PFSK-1 (cell line): ENCODE data around the gene SOCS6.

ENCODE experiments used
- FOXP2 ChIP-seq: optimal IDR thresholded peaks from 2 replicates; pipeline ENCODE3; 2011; ENCODE audit warnings: borderline replicate concordance, control low read depth, inconsistent platforms; ENCODE audit not compliant: insufficient read depth; ENCODE audit errors: extremely low read length, extremely low read depth
- POLR2AphosphoS5 ChIP-seq: IDR thresholded peaks from 2 replicates; pipeline ENCODE4 v1.6.1; 2012; ENCODE audit warnings: low read depth, mild to moderate bottlenecking, control low read depth, low read length, moderate library complexity
- SIN3A ChIP-seq: IDR thresholded peaks from 2 replicates; pipeline ENCODE4 v1.6.1; 2012; ENCODE audit warnings: mild to moderate bottlenecking, low read length, moderate library complexity, borderline replicate concordance; ENCODE audit not compliant: insufficient read depth
- TAF1 ChIP-seq: IDR thresholded peaks from 2 replicates; pipeline ENCODE4 v1.6.1; 2012; ENCODE audit warnings: low read length, control low read depth, borderline replicate concordance; ENCODE audit not compliant: insufficient read depth
- TF ChIP-seq, protein P1 (sequence below), 2 experiments: IDR thresholded peaks; 2 replicates each; pipeline versions ENCODE4 v1.6.1 to v1.8.0; 2011 to 2012; ENCODE audit warnings: low read depth in 2 of 2, low read length in 2 of 2, control low read depth in 1 of 2, inconsistent platforms in 1 of 2, mild to moderate bottlenecking in 1 of 2, moderate library complexity in 1 of 2; ENCODE audit not compliant: insufficient read depth in 1 of 2

SOCS6 gene

DNA sequence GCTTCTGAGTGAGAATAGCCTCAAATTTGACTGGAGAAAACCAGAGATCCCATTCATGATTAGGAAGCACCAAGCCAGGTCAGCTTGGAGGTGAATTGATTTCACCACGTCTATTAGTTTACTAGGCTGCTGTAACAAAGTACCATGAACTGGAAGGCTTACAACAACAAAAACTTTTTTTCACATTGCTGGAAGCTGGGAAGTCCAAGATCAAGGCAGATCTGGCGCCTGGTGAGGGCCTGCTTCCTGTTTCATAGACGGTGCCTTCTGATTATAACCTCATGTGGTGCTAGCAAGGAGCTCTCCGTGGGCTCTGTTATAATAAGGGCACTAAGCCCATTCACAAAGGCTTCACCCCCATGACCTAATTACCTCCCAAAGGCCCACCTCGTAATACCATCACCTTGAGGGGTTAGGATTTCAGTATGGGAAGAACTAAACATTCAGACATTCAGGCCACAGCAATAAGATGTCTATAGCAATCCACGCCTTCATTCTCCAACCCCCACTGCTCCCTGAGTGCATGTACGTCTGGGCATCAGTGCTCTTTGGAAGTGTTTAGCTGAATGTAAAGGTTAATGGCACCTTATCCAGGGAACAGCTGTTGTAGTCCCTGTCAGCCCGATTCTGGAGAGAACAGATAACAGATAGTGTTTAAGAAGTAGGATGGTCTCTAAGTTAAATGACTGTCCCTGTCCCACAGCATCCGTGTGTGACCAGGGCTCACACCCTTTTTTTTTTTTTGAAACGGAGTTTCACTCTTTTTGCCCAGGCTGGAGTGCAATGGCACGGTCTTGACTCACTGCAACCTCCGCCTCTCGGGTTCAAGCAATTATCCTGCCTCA, 89.2 kb downstream of the SOCS6 start:
- TF ChIP-seq, protein P1, sequence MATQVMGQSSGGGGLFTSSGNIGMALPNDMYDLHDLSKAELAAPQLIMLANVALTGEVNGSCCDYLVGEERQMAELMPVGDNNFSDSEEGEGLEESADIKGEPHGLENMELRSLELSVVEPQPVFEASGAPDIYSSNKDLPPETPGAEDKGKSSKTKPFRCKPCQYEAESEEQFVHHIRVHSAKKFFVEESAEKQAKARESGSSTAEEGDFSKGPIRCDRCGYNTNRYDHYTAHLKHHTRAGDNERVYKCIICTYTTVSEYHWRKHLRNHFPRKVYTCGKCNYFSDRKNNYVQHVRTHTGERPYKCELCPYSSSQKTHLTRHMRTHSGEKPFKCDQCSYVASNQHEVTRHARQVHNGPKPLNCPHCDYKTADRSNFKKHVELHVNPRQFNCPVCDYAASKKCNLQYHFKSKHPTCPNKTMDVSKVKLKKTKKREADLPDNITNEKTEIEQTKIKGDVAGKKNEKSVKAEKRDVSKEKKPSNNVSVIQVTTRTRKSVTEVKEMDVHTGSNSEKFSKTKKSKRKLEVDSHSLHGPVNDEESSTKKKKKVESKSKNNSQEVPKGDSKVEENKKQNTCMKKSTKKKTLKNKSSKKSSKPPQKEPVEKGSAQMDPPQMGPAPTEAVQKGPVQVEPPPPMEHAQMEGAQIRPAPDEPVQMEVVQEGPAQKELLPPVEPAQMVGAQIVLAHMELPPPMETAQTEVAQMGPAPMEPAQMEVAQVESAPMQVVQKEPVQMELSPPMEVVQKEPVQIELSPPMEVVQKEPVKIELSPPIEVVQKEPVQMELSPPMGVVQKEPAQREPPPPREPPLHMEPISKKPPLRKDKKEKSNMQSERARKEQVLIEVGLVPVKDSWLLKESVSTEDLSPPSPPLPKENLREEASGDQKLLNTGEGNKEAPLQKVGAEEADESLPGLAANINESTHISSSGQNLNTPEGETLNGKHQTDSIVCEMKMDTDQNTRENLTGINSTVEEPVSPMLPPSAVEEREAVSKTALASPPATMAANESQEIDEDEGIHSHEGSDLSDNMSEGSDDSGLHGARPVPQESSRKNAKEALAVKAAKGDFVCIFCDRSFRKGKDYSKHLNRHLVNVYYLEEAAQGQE (IDR thresholded peaks at IDR 0.05; ENCODE audit: insufficient read depth in 1 of 2, low read depth in 2 of 2, low read length in 2 of 2), result no peak
- TF ChIP-seq SIN3A, result no peak
- no peak for TF ChIP-seq FOXP2
- no peak for TF ChIP-seq TAF1
- TF ChIP-seq POLR2AphosphoS5, result no peak
